SK-N-SH (cell line): ENCODE results near the gene SURF4. TPM values are rescaled to one million over a fixed set of nuclear protein-coding genes. Genes with fewer than 3 reads are reported as not detected.
A peak's percentile ranks its signal among the peaks of the same experiment; 100 is the strongest.

Experiments used
- CTCF ChIA-PET: fragments of 300-600, 350-600 bp; formaldehyde crosslinking; extraction: SDS; loops from one replicate; lab custom pipeline; 2021; lab: Yijun Ruan, JAX
- POLR2A ChIA-PET: fragments of 350-600 bp; sonication (Branson Sonifier 250); formaldehyde crosslinking; extraction: SDS; loops from one replicate; lab custom pipeline; 2020; ENCODE audit warnings: antibody characterized with exemption, inconsistent platforms; lab: Yijun Ruan, JAX
- DNase-seq: peaks from one replicate; pipeline ENCODE4 v3.0.0; 2012
- H2AFZ ChIP-seq: fragments of 200-600 bp; sonication (generic); 2 replicates; pipeline ENCODE4 v1.8.1; 2016; ENCODE audit warnings: antibody characterized with exemption, mild to moderate bottlenecking, low read depth
- H3F3A ChIP-seq: fragments of 200-600 bp; sonication (generic); replicated peaks from 2 replicates; pipeline ENCODE3; 2016; ENCODE audit warnings: antibody characterized with exemption, mild to moderate bottlenecking; ENCODE audit not compliant: insufficient read depth
- H3K27ac ChIP-seq, 2 experiments: fragments of 200-500 bp in 1 of 2; fragments of 200-600 bp in 1 of 2; sonication (Bioruptor generic) in 1 of 2; sonication (generic), shearing (Covaris generic) in 1 of 2; 2 replicates each; pipeline versions ENCODE4 v1.5.1 to v1.6.1; 2014 to 2016; ENCODE audit warnings: low read depth in 2 of 2, inconsistent platforms in 1 of 2, low read length in 1 of 2, mild to moderate bottlenecking in 1 of 2, mixed read lengths in 1 of 2
- H3K27me3 ChIP-seq: fragments of 200-600 bp; sonication (generic), shearing (Covaris generic); 2 replicates; pipeline ENCODE4 v1.6.1; 2016; ENCODE audit warnings: mixed run types; ENCODE audit not compliant: insufficient read depth
- H3K36me3 ChIP-seq, 2 experiments: fragments of 200-500 bp in 1 of 2; fragments of 200-600 bp in 1 of 2; sonication (Bioruptor generic) in 1 of 2; sonication (generic) in 1 of 2; replicated peaks in 1 of 2; 2 replicates each; pipeline versions ENCODE3 to v1.5.1; 2014 to 2016; ENCODE audit warnings: low read length in 1 of 2, mild to moderate bottlenecking in 1 of 2; ENCODE audit not compliant: insufficient read depth in 2 of 2, control insufficient read depth in 1 of 2
- H3K4me1 ChIP-seq, 2 experiments: fragments of 200-500 bp in 1 of 2; fragments of 200-600 bp in 1 of 2; sonication (Bioruptor generic) in 1 of 2; sonication (generic), shearing (Covaris generic) in 1 of 2; 2 replicates each; pipeline versions ENCODE4 v1.5.1 to v1.6.1; 2014 to 2016; ENCODE audit warnings: low read depth in 1 of 2, low read length in 1 of 2, mixed run types in 1 of 2; ENCODE audit not compliant: insufficient read depth in 2 of 2, control insufficient read depth in 1 of 2
- H3K4me2 ChIP-seq: fragments of 200-600 bp; sonication (generic), shearing (Covaris generic); 2 replicates; pipeline ENCODE4 v1.6.1; 2017; ENCODE audit warnings: mixed run types
- H3K4me3 ChIP-seq, 2 experiments: fragments of 200-500 bp in 1 of 2; fragments of 200-600 bp in 1 of 2; sonication (Bioruptor generic) in 1 of 2; sonication (generic), shearing (Covaris generic) in 1 of 2; 2 replicates each; pipeline versions ENCODE4 v1.5.1 to v1.8.1; 2014 to 2016; ENCODE audit warnings: low read depth in 2 of 2, inconsistent platforms in 1 of 2, low read length in 1 of 2, mild to moderate bottlenecking in 1 of 2, mixed read lengths in 1 of 2, moderate library complexity in 1 of 2
- H3K79me2 ChIP-seq: fragments of 200-600 bp; sonication (generic); 2 replicates; pipeline ENCODE4 v1.8.1; 2017; ENCODE audit warnings: mild to moderate bottlenecking; ENCODE audit not compliant: insufficient read depth
- H3K9ac ChIP-seq: fragments of 200-600 bp; sonication (generic); 2 replicates; pipeline ENCODE4 v1.6.1; 2017; ENCODE audit warnings: mixed run types
- H3K9me2 ChIP-seq: fragments of 200-600 bp; sonication (generic); 2 replicates; pipeline ENCODE4 v1.6.1; 2017; ENCODE audit warnings: mixed run types
- H3K9me3 ChIP-seq: fragments of 200-600 bp; sonication (generic); 2 replicates; pipeline ENCODE4 v1.6.1; 2017; ENCODE audit warnings: mixed run types, mild to moderate bottlenecking, moderate library complexity
- H4K20me1 ChIP-seq: fragments of 200-600 bp; sonication (generic); 2 replicates; pipeline ENCODE4 v1.6.1; 2017; ENCODE audit warnings: mild to moderate bottlenecking, mixed run types; ENCODE audit not compliant: insufficient read depth
- EP300 ChIP-seq, 2 experiments: IDR thresholded peaks; 2 replicates each; pipeline versions ENCODE4 v1.4.0 to v1.6.1; 2012; ENCODE audit warnings: borderline replicate concordance in 1 of 2, low read depth in 1 of 2, low read length in 1 of 2
- FOXJ3 ChIP-seq: sonication (generic); formaldehyde crosslinking; IDR thresholded peaks from 2 replicates; pipeline ENCODE4 v1.5.1; 2020; ENCODE audit warnings: mild to moderate bottlenecking, missing genetic modification reagents
- GATA2 ChIP-seq: sonication (generic); formaldehyde crosslinking; IDR thresholded peaks from 2 replicates; pipeline ENCODE4 v1.5.0; 2020; ENCODE audit warnings: mild to moderate bottlenecking, missing genetic modification reagents
- IRF3 ChIP-seq: fragments of 150-350 bp; IDR thresholded peaks from 2 replicates; pipeline ENCODE4 v1.6.1; 2016; ENCODE audit warnings: mild to moderate bottlenecking, low read depth, low read length
- NRF1 ChIP-seq: IDR thresholded peaks from 2 replicates; pipeline ENCODE4 v1.6.1; 2012; ENCODE audit warnings: low read depth, mild to moderate bottlenecking, low read length
- POLR2AphosphoS5 ChIP-seq: IDR thresholded peaks from 2 replicates; pipeline ENCODE4 v1.6.1; 2012; ENCODE audit warnings: low read depth, low read length
- RCOR1 ChIP-seq: fragments of 150-350 bp; IDR thresholded peaks from 2 replicates; pipeline ENCODE4 v1.6.1; 2017; ENCODE audit warnings: antibody characterized with exemption, low read length
- REST ChIP-seq: IDR thresholded peaks from 2 replicates; pipeline ENCODE4 v1.6.1; 2012; ENCODE audit warnings: mild to moderate bottlenecking, low read depth, low read length, moderate library complexity
- RFX5 ChIP-seq: IDR thresholded peaks from 2 replicates; pipeline ENCODE4 v1.6.1; 2012; ENCODE audit warnings: mild to moderate bottlenecking, improper control_type of control experiment, low read length
- RXRA ChIP-seq: IDR thresholded peaks from 2 replicates; pipeline ENCODE4 v1.4.0; 2012; ENCODE audit warnings: low read depth, mild to moderate bottlenecking, borderline replicate concordance
- YY1 ChIP-seq: IDR thresholded peaks from 2 replicates; pipeline ENCODE4 v1.4.0; 2012; ENCODE audit warnings: low read depth, mild to moderate bottlenecking
- ZBTB33 ChIP-seq: IDR thresholded peaks from 2 replicates; pipeline ENCODE4 v1.4.0; 2012; ENCODE audit warnings: low read depth, borderline replicate concordance
- WGBS: methylation state at CpG from one replicate; pipeline ENCODE4 v1.1.6; 2017; ENCODE audit warnings: low lambda C conversion rate; 5-methylcytosine and 5-hydroxymethylcytosine counted together
- polyA plus RNA-seq, 3 experiments: library from polyadenylated mRNA; depleted of rRNA; stranded (reverse); fragments of >200 nt; gene quantifications; 2 replicates each; pipeline ENCODE4 v1.2.3, GENCODE V29; 2012
- TF ChIP-seq, protein P1 (sequence below): IDR thresholded peaks from 2 replicates; pipeline ENCODE4 v1.4.0; 2012; ENCODE audit warnings: low read depth, borderline replicate concordance
- TF ChIP-seq, protein P2 (sequence below): IDR thresholded peaks from 2 replicates; pipeline ENCODE4; 2012

Gene SURF4
- polyA plus RNA-seq, 1 of the 3 experiments (the other 2 are of a cell fraction): 165 TPM

GRCh38 chr9:133356391-133357091 is 19.3 kb downstream of the SURF4 start, which contains the start of the genes SURF1 and SURF2 (continued):
- TF ChIP-seq, protein P1, sequence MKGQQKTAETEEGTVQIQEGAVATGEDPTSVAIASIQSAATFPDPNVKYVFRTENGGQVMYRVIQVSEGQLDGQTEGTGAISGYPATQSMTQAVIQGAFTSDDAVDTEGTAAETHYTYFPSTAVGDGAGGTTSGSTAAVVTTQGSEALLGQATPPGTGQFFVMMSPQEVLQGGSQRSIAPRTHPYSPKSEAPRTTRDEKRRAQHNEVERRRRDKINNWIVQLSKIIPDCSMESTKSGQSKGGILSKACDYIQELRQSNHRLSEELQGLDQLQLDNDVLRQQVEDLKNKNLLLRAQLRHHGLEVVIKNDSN: peak; percentile 34; the same call in 1 of the 2 replicates
- TF ChIP-seq, protein P2, sequence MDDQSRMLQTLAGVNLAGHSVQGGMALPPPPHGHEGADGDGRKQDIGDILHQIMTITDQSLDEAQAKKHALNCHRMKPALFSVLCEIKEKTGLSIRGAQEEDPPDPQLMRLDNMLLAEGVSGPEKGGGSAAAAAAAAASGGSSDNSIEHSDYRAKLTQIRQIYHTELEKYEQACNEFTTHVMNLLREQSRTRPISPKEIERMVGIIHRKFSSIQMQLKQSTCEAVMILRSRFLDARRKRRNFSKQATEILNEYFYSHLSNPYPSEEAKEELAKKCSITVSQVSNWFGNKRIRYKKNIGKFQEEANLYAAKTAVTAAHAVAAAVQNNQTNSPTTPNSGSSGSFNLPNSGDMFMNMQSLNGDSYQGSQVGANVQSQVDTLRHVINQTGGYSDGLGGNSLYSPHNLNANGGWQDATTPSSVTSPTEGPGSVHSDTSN: no peak

DNA sequence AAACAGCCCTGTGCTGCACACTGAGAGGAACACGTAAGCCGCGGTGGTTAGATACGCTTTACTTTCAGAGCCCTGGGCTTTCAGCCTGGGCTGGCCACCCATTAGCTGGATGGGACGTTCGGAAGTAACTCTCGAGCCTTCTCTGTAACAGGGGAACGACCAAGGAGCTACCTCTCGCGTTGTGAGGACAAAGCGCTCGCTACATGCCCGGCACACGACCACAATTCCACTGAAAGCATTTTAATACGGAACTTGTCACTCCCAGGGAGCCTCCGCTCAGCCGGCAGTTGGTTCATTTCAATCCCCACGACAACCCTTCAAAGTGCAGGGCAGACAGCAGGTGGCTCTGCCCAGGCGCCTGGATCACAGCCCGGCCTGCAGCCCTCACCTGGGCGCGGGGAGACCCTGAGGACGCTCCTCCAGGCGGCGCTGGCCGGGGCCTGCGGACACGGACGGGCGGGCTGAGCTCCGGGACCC is 19.9 kb downstream of the SURF4 start:
- ChIA-PET POLR2A (interaction anchor here (1.1 kb wide), 1 partner anchor 19 kb away, joined by 3 read pairs; no protein-coding TSS in a partner anchor), CTCF (interaction anchor here (0.9 to 1.9 kb wide), 8 partner anchors 8 to 175 kb away, joined by 3 to 7 read pairs (median 4); partner anchors contain the start of genes MED22, RPL7A and SLC2A6)
- no peak for TF ChIP-seq EP300 (IDR thresholded peaks at IDR 0.05; ENCODE audit: borderline replicate concordance in 1 of 2, low read depth in 1 of 2, low read length in 1 of 2)
- TF ChIP-seq POLR2AphosphoS5: no peak
- no peak for TF ChIP-seq REST
- TF ChIP-seq ZBTB33: no peak
- no peak for TF ChIP-seq NRF1
- TF ChIP-seq IRF3: no peak
- no peak for TF ChIP-seq YY1
- no peak for TF ChIP-seq FOXJ3 (CRISPR knock-in tag)
- TF ChIP-seq RXRA: no peak
- TF ChIP-seq GATA2 (CRISPR knock-in tag): no peak
- TF ChIP-seq RFX5: no peak
- TF ChIP-seq, protein P1: no peak
- no peak for TF ChIP-seq RCOR1
- Histone ChIP-seq H3K9ac (peak overlapping the region; percentile 79), H3K36me3 (peaks cover 14 to 57% of the 10 kb centered on the region in 2 experiments), H3K9me3 (no peaks in the 10 kb centered on the region), H2AFZ (no peak overlapping the region), H3K4me2 (peak overlapping the region; percentile 93), H3K27me3 (no peaks in the 10 kb centered on the region), H4K20me1 (peaks cover 20% of the 10 kb centered on the region), H3K79me2 (peaks cover 45% of the 10 kb centered on the region), H3K4me1 (peaks cover 13 to 33% of the 10 kb centered on the region in 2 experiments; a peak in 2 of 4 replicates), H3F3A (peaks cover 30% of the 10 kb centered on the region), H3K4me3 (peak overlapping the region; percentile 86 to 90), H3K9me2 (no peaks in the 10 kb centered on the region), H3K27ac (peak overlapping the region; percentile 34 to 68; a peak in 3 of 4 replicates)
- 0% methylated on average over 21 of the region's 31 CpGs for WGBS
- DNase-seq: no peak
